H1 (cell line): ENCODE results near the gene ETNPPL. TPM values are rescaled to one million over a fixed set of nuclear protein-coding genes. Genes with fewer than 3 reads are reported as not detected.
A peak's percentile ranks its signal among the peaks of the same experiment; 100 is the strongest.

Experiments used
- CTCF ChIA-PET: fragments of 300-600 bp; sonication (Branson Sonifier 250); formaldehyde crosslinking; loops from one replicate; lab custom pipeline; 2021; ENCODE audit not compliant: partially characterized antibody; lab: Charles Lee
- POLR2A ChIA-PET: fragments of 300-600 bp; sonication (Branson Sonifier 250); formaldehyde crosslinking; loops from one replicate; lab custom pipeline; 2021; ENCODE audit warnings: inconsistent platforms; ENCODE audit not compliant: partially characterized antibody; lab: Charles Lee
- DNase-seq, 2 experiments: peaks; one replicate each; pipeline versions ENCODE4 v3.0.0 to v3.0.0-alpha.2; 2010 to 2022; ENCODE audit warnings: low spot score in 2 of 2, low read depth in 1 of 2, mixed read lengths in 1 of 2
- FAIRE-seq: peaks from 2 replicates; lab custom pipeline; 2011; peaks lifted over from hg19 to GRCh38; lab: Jason Lieb, UNC
- H2AFZ ChIP-seq: 2 replicates; pipeline ENCODE4 v1.8.1; 2012; ENCODE audit warnings: low read length, inconsistent platforms
- H2AK5ac ChIP-seq: 2 replicates; pipeline ENCODE4 v1.6.1; 2013; ENCODE audit warnings: low read depth, low read length
- H2BK120ac ChIP-seq: replicated peaks from 2 replicates; pipeline ENCODE3; 2013; ENCODE audit warnings: low read depth, low read length, inconsistent platforms
- H2BK12ac ChIP-seq: 2 replicates; pipeline ENCODE4 v1.6.1; 2013; ENCODE audit warnings: low read depth, low read length
- H2BK15ac ChIP-seq: 2 replicates; pipeline ENCODE4 v1.6.1; 2013; ENCODE audit warnings: low read length
- H2BK20ac ChIP-seq: 2 replicates; pipeline ENCODE4 v1.6.1; 2013; ENCODE audit warnings: low read length
- H2BK5ac ChIP-seq: 2 replicates; pipeline ENCODE4 v1.6.1; 2013; ENCODE audit warnings: low read depth, low read length
- H3K14ac ChIP-seq: 2 replicates; pipeline ENCODE4 v1.6.1; 2013; ENCODE audit warnings: inconsistent platforms; ENCODE audit not compliant: insufficient read length
- H3K18ac ChIP-seq: 2 replicates; pipeline ENCODE4 v1.6.1; 2013; ENCODE audit warnings: low read length; ENCODE audit errors: extremely low read depth
- H3K23ac ChIP-seq: 2 replicates; pipeline ENCODE4 v1.6.1; 2013; ENCODE audit warnings: inconsistent platforms; ENCODE audit not compliant: insufficient read length
- H3K23me2 ChIP-seq: 2 replicates; pipeline ENCODE4 v1.6.1; 2013; ENCODE audit warnings: low read depth, low read length
- H3K27ac ChIP-seq: 2 replicates; pipeline ENCODE4 v1.6.1; 2011; ENCODE audit warnings: low read depth, low read length, inconsistent platforms
- H3K27me3 ChIP-seq, 4 experiments: replicated peaks in 1 of 4; 1 replicate in 1 of 4; 2 replicates in 3 of 4; pipeline versions ENCODE4 v1.6.1 to v1.8.1; 2011 to 2013; ENCODE audit warnings: low read length in 3 of 4, mild to moderate bottlenecking in 3 of 4, inconsistent platforms in 2 of 4, mixed read lengths in 2 of 4, moderate library complexity in 1 of 4; ENCODE audit not compliant: control insufficient read depth in 3 of 4, insufficient read depth in 3 of 4; ENCODE audit errors: extremely low read depth in 1 of 4
- H3K36me3 ChIP-seq, 4 experiments: 2 replicates each; pipeline versions ENCODE4 v1.6.1 to v1.8.1; 2011 to 2013; ENCODE audit warnings: mild to moderate bottlenecking in 4 of 4, low read length in 3 of 4, moderate library complexity in 2 of 4, control low read depth in 1 of 4, inconsistent platforms in 1 of 4; ENCODE audit not compliant: insufficient read depth in 4 of 4, control insufficient read depth in 2 of 4
- H3K4ac ChIP-seq: replicated peaks from 2 replicates; pipeline ENCODE3; 2013; ENCODE audit warnings: low read length, low read depth, mixed read lengths, inconsistent platforms; ENCODE audit not compliant: insufficient read length
- H3K4me1 ChIP-seq, 4 experiments: replicated peaks in 1 of 4; 1 replicate in 1 of 4; 2 replicates in 3 of 4; pipeline versions ENCODE4 v1.6.1 to v1.8.1; 2011 to 2013; ENCODE audit warnings: low read length in 3 of 4, inconsistent platforms in 2 of 4, mixed read lengths in 1 of 4; ENCODE audit not compliant: insufficient read depth in 4 of 4, control insufficient read depth in 3 of 4
- H3K4me2 ChIP-seq, 2 experiments: 2 replicates each; pipeline versions ENCODE4 v1.6.1 to v1.8.1; 2011 to 2013; ENCODE audit warnings: low read depth in 2 of 2, low read length in 2 of 2, control low read depth in 1 of 2, inconsistent platforms in 1 of 2, mild to moderate bottlenecking in 1 of 2; ENCODE audit not compliant: insufficient read depth in 1 of 2
- H3K4me3 ChIP-seq, 4 experiments: fragments of 200-600, 300-600 bp in 1 of 4; sonication (generic), shearing (Covaris generic), sonication (Bioruptor Twin) in 1 of 4; 2 replicates each; pipeline versions ENCODE4 v1.5.1 to v1.8.1; 2011 to 2016; ENCODE audit warnings: low read length in 4 of 4, low read depth in 3 of 4, control low read depth in 2 of 4, inconsistent platforms in 2 of 4, mild to moderate bottlenecking in 2 of 4, mixed read lengths in 1 of 4, moderate library complexity in 1 of 4; ENCODE audit not compliant: insufficient read depth in 2 of 4; ENCODE audit errors: extremely low read depth in 1 of 4
- H3K56ac ChIP-seq: replicated peaks from 2 replicates; pipeline ENCODE3; 2013; ENCODE audit warnings: low read depth, mild to moderate bottlenecking, mixed read lengths, low read length, inconsistent platforms; ENCODE audit not compliant: insufficient read length
- H3K79me1 ChIP-seq: 2 replicates; pipeline ENCODE4 v1.6.1; 2013; ENCODE audit warnings: low read depth, low read length, control low read depth
- H3K79me2 ChIP-seq, 2 experiments: 2 replicates each; pipeline versions ENCODE4 v1.6.1 to v1.8.1; 2012 to 2013; ENCODE audit warnings: low read length in 2 of 2, mild to moderate bottlenecking in 2 of 2, inconsistent platforms in 1 of 2; ENCODE audit not compliant: insufficient read depth in 2 of 2, control insufficient read depth in 1 of 2
- H3K9ac ChIP-seq, 4 experiments: replicated peaks in 1 of 4; 1 replicate in 1 of 4; 2 replicates in 3 of 4; pipeline versions ENCODE4 v1.6.1 to v1.8.1; 2011 to 2013; ENCODE audit warnings: low read depth in 3 of 4, low read length in 3 of 4, control low read depth in 2 of 4, mild to moderate bottlenecking in 2 of 4, moderate library complexity in 2 of 4, inconsistent platforms in 1 of 4; ENCODE audit errors: extremely low read depth in 1 of 4
- H3K9me3 ChIP-seq, 2 experiments: 2 replicates each; pipeline versions ENCODE4 v1.6.1 to v1.8.1; 2012 to 2013; ENCODE audit warnings: mild to moderate bottlenecking in 2 of 2, moderate library complexity in 2 of 2, control low read depth in 1 of 2, inconsistent platforms in 1 of 2, low read depth in 1 of 2, low read length in 1 of 2, mixed read lengths in 1 of 2; ENCODE audit not compliant: insufficient read depth in 2 of 2
- H4K20me1 ChIP-seq, 2 experiments: replicated peaks in 1 of 2; 2 replicates each; pipeline versions ENCODE3 to v1.8.1; 2011 to 2013; ENCODE audit warnings: inconsistent platforms in 2 of 2, low read length in 2 of 2, mild to moderate bottlenecking in 1 of 2; ENCODE audit not compliant: insufficient read depth in 2 of 2, control insufficient read depth in 1 of 2
- H4K5ac ChIP-seq: 2 replicates; pipeline ENCODE4 v1.6.1; 2013; ENCODE audit warnings: low read length, low read depth, mixed read lengths, inconsistent platforms; ENCODE audit not compliant: insufficient read length
- H4K8ac ChIP-seq: 2 replicates; pipeline ENCODE4 v1.8.0; 2013; ENCODE audit warnings: mild to moderate bottlenecking, moderate library complexity, low read length, inconsistent platforms; ENCODE audit not compliant: insufficient read depth; ENCODE audit errors: extremely low read depth
- H4K91ac ChIP-seq: replicated peaks from 2 replicates; pipeline ENCODE3; 2013; ENCODE audit warnings: low read length, mixed read lengths, inconsistent platforms; ENCODE audit not compliant: insufficient read length
- BRCA1 ChIP-seq: IDR thresholded peaks from 2 replicates; pipeline ENCODE4 v1.6.1; 2012; ENCODE audit warnings: low read depth, low read length, improper control_type of control experiment
- EGR1 ChIP-seq: IDR thresholded peaks from 2 replicates; pipeline ENCODE4 v1.6.1; 2011; ENCODE audit warnings: low read depth, low read length, borderline replicate concordance
- EP300 ChIP-seq, 2 experiments: IDR thresholded peaks; 1 replicate in 1 of 2; 2 replicates in 1 of 2; pipeline ENCODE4 v1.6.1; 2011 to 2012; ENCODE audit warnings: low read depth in 2 of 2, low read length in 2 of 2, mild to moderate bottlenecking in 2 of 2, borderline replicate concordance in 1 of 2, inconsistent platforms in 1 of 2, moderate library complexity in 1 of 2
- JUND ChIP-seq: IDR thresholded peaks from 2 replicates; pipeline ENCODE4 v1.6.1; 2011; ENCODE audit warnings: mild to moderate bottlenecking, improper control_type of control experiment, low read length
- NRF1 ChIP-seq: IDR thresholded peaks from 2 replicates; pipeline ENCODE4 v1.6.1; 2011; ENCODE audit warnings: mild to moderate bottlenecking, low read depth, low read length, improper control_type of control experiment
- POLR2AphosphoS5 ChIP-seq: IDR thresholded peaks from 2 replicates; pipeline ENCODE4 v1.6.1; 2011; ENCODE audit warnings: low read depth, low read length
- RFX5 ChIP-seq: IDR thresholded peaks from 2 replicates; pipeline ENCODE4 v1.6.1; 2011; ENCODE audit warnings: low read depth, low read length, improper control_type of control experiment, borderline replicate concordance
- RNF2 ChIP-seq: fragments of 200-900, 300-1000 bp; sonication (generic); IDR thresholded peaks from 2 replicates; pipeline ENCODE4 v1.7.1; 2016; ENCODE audit warnings: borderline replicate concordance, low read depth, mild to moderate bottlenecking, antibody characterized with exemption, low read length; ENCODE audit not compliant: poor library complexity, severe bottlenecking; ENCODE audit errors: missing control alignments
- SRF ChIP-seq: IDR thresholded peaks from 2 replicates; pipeline ENCODE4 v1.6.1; 2011; ENCODE audit warnings: mild to moderate bottlenecking, low read depth, low read length, moderate library complexity
- TEAD4 ChIP-seq: IDR thresholded peaks from 2 replicates; pipeline ENCODE4 v1.6.1; 2012; ENCODE audit warnings: low read depth, low read length, inconsistent platforms, mixed read lengths
- WGBS, 2 experiments: shearing (Covaris generic) in 1 of 2; methylation state at CpG; one replicate each; pipeline versions ENCODE4 v1.1.6 to v1.1.7; 2013 to 2015; ENCODE audit warnings: low lambda C conversion rate in 2 of 2, mixed read lengths in 2 of 2, inconsistent platforms in 1 of 2, low coverage in 1 of 2, missing lambda C conversion rate in 1 of 2; ENCODE audit not compliant: insufficient replicate concordance in 2 of 2, insufficient coverage in 1 of 2, insufficient read length in 1 of 2; ENCODE audit errors: extremely low coverage in 1 of 2, missing lambda C conversion rate in 1 of 2; 5-methylcytosine and 5-hydroxymethylcytosine counted together
- polyA plus RNA-seq, 7 experiments: library from polyadenylated mRNA; depleted of rRNA in 3 of 7; stranded (reverse) in 5 of 7; unstranded in 2 of 7; fragments of >200 nt in 5 of 7; fragments of 200-250 nt in 2 of 7; gene quantifications; 1 replicate in 5 of 7; 2 replicates in 1 of 7; 4 replicates in 1 of 7; pipeline versions ENCODE4 v1.2.1 to v1.2.3, GENCODE V29; 2011 to 2013; ENCODE audit warnings: missing spikeins in 2 of 7, mixed read lengths in 2 of 7
- total RNA-seq: library from RNA; stranded (reverse); fragmentation: NEBNext Ultra II Directional; extraction: Animal tissue kit (Norgen Biotek cat#: 25700); gene quantifications from 2 replicates; pipeline ENCODE4 v1.2.1, GENCODE V29; 2021
- TF ChIP-seq, protein P1 (sequence below): IDR thresholded peaks from 2 replicates; pipeline ENCODE4 v1.6.1; 2011; ENCODE audit warnings: low read length, improper control_type of control experiment
- TF ChIP-seq, protein P2 (sequence below): IDR thresholded peaks from 2 replicates; pipeline ENCODE4 v1.6.1; 2012; ENCODE audit warnings: inconsistent platforms

The ETNPPL gene
- total and polyA plus RNA-seq, 2 of the 8 experiments (the other 6 are each of a cell fraction or from before 2014, with no cell fraction given) = 0.80 to 2.5 TPM

DNA sequence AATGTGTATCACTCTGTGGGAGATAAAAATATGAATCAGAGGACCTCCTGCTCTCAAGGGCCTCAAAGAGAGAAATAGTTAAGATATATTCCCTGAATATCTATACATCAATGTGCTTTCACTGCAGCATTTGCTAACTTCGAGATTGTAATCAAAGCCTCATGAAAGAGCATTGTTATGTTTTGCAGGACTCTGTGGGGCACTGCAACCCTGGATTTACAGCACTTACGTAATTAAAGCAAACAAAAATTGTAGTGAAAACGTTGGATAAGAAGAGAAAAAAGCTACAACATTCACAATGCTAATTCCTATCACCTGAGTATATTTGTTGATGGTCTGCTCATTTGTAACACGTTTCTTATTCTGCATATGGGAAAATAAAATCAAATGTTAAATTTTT, 48.0 kb downstream of the ETNPPL start:
- Histone ChIP-seq H3K9me3 (no peaks in the 10 kb centered on the region), H3K27me3 (no peaks in the 10 kb centered on the region), H3K18ac (peak overlapping the region; percentile 32), H2AFZ (no peak overlapping the region), H3K27ac (no peak overlapping the region), H2BK5ac (no peak overlapping the region), H3K14ac (no peak overlapping the region), H4K91ac (no peak overlapping the region), H2BK20ac (no peak overlapping the region), H3K56ac (no peak overlapping the region), H2BK15ac (no peak overlapping the region), H3K36me3 (no peaks in the 10 kb centered on the region), H3K4me3 (peak overlapping the region in 1 of 4 experiments; percentile 8; a peak in 1 of 8 replicates), H3K23ac (no peak overlapping the region), H2BK12ac (no peak overlapping the region), H3K4ac (no peak overlapping the region), H3K4me1 (peaks cover 0 to 9% (median 2%) of the 10 kb centered on the region in 4 experiments; a peak in 2 of 7 replicates), H4K8ac (no peak overlapping the region), H4K20me1 (no peaks in the 10 kb centered on the region), H3K4me2 (0 out of 4 replicates have a peak overlapping the region, but pooled peaks have one; percentile 6 to 13), H4K5ac (no peak overlapping the region), H2BK120ac (no peak overlapping the region), H3K23me2 (no peaks in the 10 kb centered on the region), H2AK5ac (no peak overlapping the region), H3K79me2 (no peaks in the 10 kb centered on the region), H3K9ac (no peak overlapping the region), H3K79me1 (no peaks in the 10 kb centered on the region)
- DNase-seq = no peak
- POLR2A ChIA-PET = no interaction called here
- 44% methylated on average over 4 of the region's 4 CpGs; no CpG with 5 or more reads in 1 of the 2 experiments for WGBS, 2 experiments
- CTCF ChIA-PET = interaction anchor here (1.6 kb wide), 1 partner anchor 66 kb away, joined by 3 read pairs; no protein-coding TSS in a partner anchor
- no peak for FAIRE-seq
- TF ChIP-seq EGR1 (no peak), BRCA1 (no peak), EP300 (IDR thresholded peaks at IDR 0.05; ENCODE audit: borderline replicate concordance in 1 of 2, low read depth in 2 of 2, low read length in 2 of 2) (no peak), JUND (no peak), NRF1 (no peak), TEAD4 (no peak), RFX5 (no peak), POLR2AphosphoS5 (no peak), RNF2 (no peak), SRF (no peak)
- TF ChIP-seq, protein P1, sequence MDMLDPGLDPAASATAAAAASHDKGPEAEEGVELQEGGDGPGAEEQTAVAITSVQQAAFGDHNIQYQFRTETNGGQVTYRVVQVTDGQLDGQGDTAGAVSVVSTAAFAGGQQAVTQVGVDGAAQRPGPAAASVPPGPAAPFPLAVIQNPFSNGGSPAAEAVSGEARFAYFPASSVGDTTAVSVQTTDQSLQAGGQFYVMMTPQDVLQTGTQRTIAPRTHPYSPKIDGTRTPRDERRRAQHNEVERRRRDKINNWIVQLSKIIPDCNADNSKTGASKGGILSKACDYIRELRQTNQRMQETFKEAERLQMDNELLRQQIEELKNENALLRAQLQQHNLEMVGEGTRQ = no peak
- TF ChIP-seq, protein P2, sequence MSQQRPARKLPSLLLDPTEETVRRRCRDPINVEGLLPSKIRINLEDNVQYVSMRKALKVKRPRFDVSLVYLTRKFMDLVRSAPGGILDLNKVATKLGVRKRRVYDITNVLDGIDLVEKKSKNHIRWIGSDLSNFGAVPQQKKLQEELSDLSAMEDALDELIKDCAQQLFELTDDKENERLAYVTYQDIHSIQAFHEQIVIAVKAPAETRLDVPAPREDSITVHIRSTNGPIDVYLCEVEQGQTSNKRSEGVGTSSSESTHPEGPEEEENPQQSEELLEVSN = no peak
